CD14-positive monocyte (primary cell): ENCODE data around the gene KLHL14. TPM values are rescaled to one million over a fixed set of nuclear protein-coding genes. Genes with fewer than 3 reads are reported as not detected.

Source experiments
- DNase-seq, 3 donors: peaks; one replicate each; pipeline ENCODE4 v3.0.0-alpha.2; 2011 to 2022
- H2AFZ ChIP-seq: 2 replicates; pipeline ENCODE4 v1.6.0; 2012; ENCODE audit warnings: mild to moderate bottlenecking, low read depth, low read length, inconsistent platforms; ENCODE audit not compliant: insufficient read depth, poor library complexity, severe bottlenecking
- H3K27ac ChIP-seq, 2 donors: 1 replicate in 1 of 2; 2 replicates in 1 of 2; pipeline ENCODE4 v1.5.1; 2012 to 2013; ENCODE audit warnings: low read length in 2 of 2, control low read depth in 1 of 2, inconsistent platforms in 1 of 2, low read depth in 1 of 2, mild to moderate bottlenecking in 1 of 2
- H3K27me3 ChIP-seq, 2 donors: one replicate each; pipeline versions ENCODE4 v1.6.0 to v1.6.1; 2011 to 2013; ENCODE audit warnings: low read length in 2 of 2; ENCODE audit not compliant: control insufficient read depth in 2 of 2, insufficient read depth in 2 of 2
- H3K36me3 ChIP-seq, 2 donors: replicated peaks in 1 of 2; 1 replicate in 1 of 2; 2 replicates in 1 of 2; pipeline versions ENCODE4 v1.5.1 to v1.6.1; 2012 to 2013; ENCODE audit warnings: low read length in 2 of 2, control low read depth in 1 of 2, inconsistent platforms in 1 of 2, mild to moderate bottlenecking in 1 of 2; ENCODE audit not compliant: insufficient read depth in 2 of 2, control insufficient read depth in 1 of 2
- H3K4me1 ChIP-seq, 2 donors: 1 replicate in 1 of 2; 2 replicates in 1 of 2; pipeline versions ENCODE4 v1.5.1 to v1.6.1; 2012 to 2013; ENCODE audit warnings: low read length in 2 of 2, control low read depth in 1 of 2, inconsistent platforms in 1 of 2, mild to moderate bottlenecking in 1 of 2, moderate library complexity in 1 of 2; ENCODE audit not compliant: insufficient read depth in 2 of 2, control insufficient read depth in 1 of 2
- H3K4me2 ChIP-seq: replicated peaks from 2 replicates; pipeline ENCODE3; 2012; ENCODE audit warnings: low read length, moderate library complexity, mild to moderate bottlenecking; ENCODE audit not compliant: poor library complexity, severe bottlenecking; ENCODE audit errors: extremely low read depth
- H3K4me3 ChIP-seq, 3 experiments: fragments of 200-600 bp in 1 of 3; sonication (generic) in 1 of 3; replicated peaks in 1 of 3; 1 replicate in 2 of 3; 2 replicates in 1 of 3; pipeline ENCODE4 v1.5.1; 2011 to 2013; ENCODE audit warnings: low read length in 3 of 3, mild to moderate bottlenecking in 3 of 3, control low read depth in 2 of 3, low read depth in 2 of 3, inconsistent platforms in 1 of 3, moderate library complexity in 1 of 3
- H3K79me2 ChIP-seq: 2 replicates; pipeline ENCODE4 v1.6.0; 2012; ENCODE audit warnings: mild to moderate bottlenecking, control low read depth, inconsistent platforms, low read length, moderate library complexity; ENCODE audit not compliant: insufficient read depth
- H3K9ac ChIP-seq: 2 replicates; pipeline ENCODE4 v1.6.0; 2017; ENCODE audit warnings: low read length, mild to moderate bottlenecking; ENCODE audit not compliant: insufficient read depth, poor library complexity, severe bottlenecking
- H3K9me3 ChIP-seq, 2 donors: replicated peaks in 1 of 2; 1 replicate in 1 of 2; 2 replicates in 1 of 2; pipeline versions ENCODE4 v1.5.1 to v1.6.1; 2012 to 2013; ENCODE audit warnings: low read length in 2 of 2, control low read depth in 1 of 2; ENCODE audit not compliant: control insufficient read depth in 1 of 2, insufficient read depth in 1 of 2
- H4K20me1 ChIP-seq: 2 replicates; pipeline ENCODE4 v1.6.0; 2012; ENCODE audit warnings: mild to moderate bottlenecking, low read length, control low read depth, moderate library complexity; ENCODE audit not compliant: insufficient read depth
- H3K27ac Mint-ChIP-seq, 7 donors: one replicate each; pipeline ENCODE4 v1.8.0; 2020; ENCODE audit warnings: mild to moderate bottlenecking in 7 of 7, mixed read lengths in 7 of 7, moderate library complexity in 6 of 7, inconsistent platforms in 2 of 7
- H3K27me3 Mint-ChIP-seq, 3 donors: one replicate each; pipeline ENCODE4 v1.8.0; 2021 to 2022; ENCODE audit warnings: low read depth in 3 of 3, mild to moderate bottlenecking in 3 of 3, mixed read lengths in 3 of 3, moderate library complexity in 3 of 3, inconsistent platforms in 1 of 3
- H3K36me3 Mint-ChIP-seq, 2 donors: one replicate each; pipeline ENCODE4 v1.8.0; 2020; ENCODE audit warnings: mixed read lengths in 2 of 2, inconsistent platforms in 1 of 2, mild to moderate bottlenecking in 1 of 2
- H3K4me1 Mint-ChIP-seq: one replicate; pipeline ENCODE4 v1.8.0; 2020; ENCODE audit warnings: mild to moderate bottlenecking, mixed read lengths
- H3K4me3 Mint-ChIP-seq, 2 donors: one replicate each; pipeline ENCODE4 v1.8.0; 2020; ENCODE audit warnings: mild to moderate bottlenecking in 2 of 2, mixed read lengths in 2 of 2, moderate library complexity in 1 of 2
- H3K9me3 Mint-ChIP-seq, 7 donors: one replicate each; pipeline ENCODE4 v1.8.0; 2020 to 2022; ENCODE audit warnings: mixed read lengths in 7 of 7, mild to moderate bottlenecking in 6 of 7, moderate library complexity in 6 of 7, inconsistent platforms in 2 of 7
- WGBS: methylation state at CpG from one replicate; pipeline ENCODE4 v1.1.5; 2013; ENCODE audit warnings: missing lambda C conversion rate; ENCODE audit not compliant: insufficient coverage; 5-methylcytosine and 5-hydroxymethylcytosine counted together
- intact Hi-C, 2 donors: fragments of 100-400 bp; cut with micrococcal nuclease; formaldehyde crosslinking; loops; one replicate each; pipeline versions ENCODE4 v1.15.0 to v1.15.1; 2023
- polyA plus RNA-seq, 3 donors: library from polyadenylated mRNA; depleted of rRNA in 1 of 3; unstranded in 2 of 3; stranded (reverse) in 1 of 3; fragments of 300-500 nt in 2 of 3; fragments of >200 nt in 1 of 3; fragmentation: Illumina TruSeq in 2 of 3; gene quantifications; 1 replicate in 2 of 3; 2 replicates in 1 of 3; pipeline ENCODE4 v1.2.3, GENCODE V29; 2012 to 2021
- TF ChIP-seq, protein P1 (sequence below): fragments of 200-600 bp; IDR thresholded peaks from one replicate; pipeline ENCODE4 v1.8.0; 2022; ENCODE audit warnings: antibody characterized with exemption, mild to moderate bottlenecking

The KLHL14 gene
- polyA plus RNA-seq, 3 donors: 0.08 TPM; not detected in 2

DNA sequence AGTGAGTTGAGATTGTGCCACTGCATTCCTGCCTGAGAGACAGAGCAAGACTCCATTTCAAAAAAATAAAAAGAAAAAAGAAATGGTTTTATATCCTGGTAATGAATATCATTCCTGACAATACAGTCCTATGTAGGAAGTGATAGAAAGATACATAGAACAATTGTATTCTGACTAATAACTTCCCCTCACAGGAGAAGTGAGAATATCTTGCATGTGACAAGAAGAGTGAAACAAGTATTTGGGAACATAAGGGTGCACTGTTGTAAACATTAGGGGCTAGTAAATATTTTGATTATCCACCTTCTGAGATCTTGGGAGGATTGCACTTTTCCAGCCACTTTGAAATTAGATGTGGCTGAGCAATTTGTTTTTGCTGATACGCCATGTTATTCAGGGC, 40.7 kb downstream of the KLHL14 start:
- no peak for DNase-seq
- Histone ChIP-seq H3K36me3 (no peaks in the 10 kb centered on the region), H3K79me2 (no peaks in the 10 kb centered on the region), H3K27ac (no peak overlapping the region), H3K9me3 (no peaks in the 10 kb centered on the region), H3K4me3 (no peak overlapping the region), H3K27me3 (no peaks in the 10 kb centered on the region), H3K4me2 (no peak overlapping the region), H3K4me1 (no peaks in the 10 kb centered on the region), H3K9ac (no peak overlapping the region), H2AFZ (no peak overlapping the region), H4K20me1 (no peaks in the 10 kb centered on the region)
- 100% methylated on average over 1 of the region's 1 CpG for WGBS
- TF ChIP-seq, protein P1, sequence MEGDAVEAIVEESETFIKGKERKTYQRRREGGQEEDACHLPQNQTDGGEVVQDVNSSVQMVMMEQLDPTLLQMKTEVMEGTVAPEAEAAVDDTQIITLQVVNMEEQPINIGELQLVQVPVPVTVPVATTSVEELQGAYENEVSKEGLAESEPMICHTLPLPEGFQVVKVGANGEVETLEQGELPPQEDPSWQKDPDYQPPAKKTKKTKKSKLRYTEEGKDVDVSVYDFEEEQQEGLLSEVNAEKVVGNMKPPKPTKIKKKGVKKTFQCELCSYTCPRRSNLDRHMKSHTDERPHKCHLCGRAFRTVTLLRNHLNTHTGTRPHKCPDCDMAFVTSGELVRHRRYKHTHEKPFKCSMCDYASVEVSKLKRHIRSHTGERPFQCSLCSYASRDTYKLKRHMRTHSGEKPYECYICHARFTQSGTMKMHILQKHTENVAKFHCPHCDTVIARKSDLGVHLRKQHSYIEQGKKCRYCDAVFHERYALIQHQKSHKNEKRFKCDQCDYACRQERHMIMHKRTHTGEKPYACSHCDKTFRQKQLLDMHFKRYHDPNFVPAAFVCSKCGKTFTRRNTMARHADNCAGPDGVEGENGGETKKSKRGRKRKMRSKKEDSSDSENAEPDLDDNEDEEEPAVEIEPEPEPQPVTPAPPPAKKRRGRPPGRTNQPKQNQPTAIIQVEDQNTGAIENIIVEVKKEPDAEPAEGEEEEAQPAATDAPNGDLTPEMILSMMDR: no peak
- H3K27ac Mint-ChIP-seq: no peak overlapping the region
- H3K4me3 Mint-ChIP-seq: no peak overlapping the region
- no peaks in the 10 kb centered on the region for H3K36me3 Mint-ChIP-seq
- intact Hi-C loops: no loop called here
- H3K27me3 Mint-ChIP-seq: peaks cover 0 to 3% (median 1%) of the 10 kb centered on the region in 3 donors
- peaks cover 0 to 3% (median 0%) of the 10 kb centered on the region in 7 donors for H3K9me3 Mint-ChIP-seq
- H3K4me1 Mint-ChIP-seq: peaks cover 2% of the 10 kb centered on the region

DNA sequence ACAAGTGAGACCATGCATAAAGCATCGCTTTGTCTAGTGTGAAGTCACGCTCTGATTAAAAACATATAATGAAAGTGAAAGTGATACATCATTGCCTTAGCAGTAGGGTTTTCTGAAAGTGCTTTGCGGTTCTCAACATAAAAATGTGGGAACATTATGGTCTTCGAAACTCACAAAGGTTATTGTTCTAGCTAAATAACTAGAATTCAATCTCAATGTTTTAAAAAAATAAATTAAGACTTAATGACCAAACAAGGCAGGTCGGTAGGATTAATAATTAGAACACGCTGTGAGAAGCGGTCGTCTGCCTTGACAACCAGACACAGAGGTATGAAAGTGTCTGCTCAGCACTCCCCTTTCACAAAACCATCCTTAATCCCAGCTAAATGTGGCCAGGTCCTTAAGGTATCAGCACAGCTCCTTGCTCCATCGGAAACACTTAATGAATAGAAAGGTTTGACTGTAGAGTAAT, 42.2 kb downstream of the KLHL14 start:
- H3K27ac Mint-ChIP-seq: no peak overlapping the region
- TF ChIP-seq, protein P1: no peak
- Histone ChIP-seq H3K4me1 (no peaks in the 10 kb centered on the region), H2AFZ (no peak overlapping the region), H3K27ac (no peak overlapping the region), H3K36me3 (no peaks in the 10 kb centered on the region), H3K79me2 (no peaks in the 10 kb centered on the region), H4K20me1 (no peaks in the 10 kb centered on the region), H3K9ac (no peak overlapping the region), H3K27me3 (no peaks in the 10 kb centered on the region), H3K4me2 (no peak overlapping the region), H3K9me3 (no peaks in the 10 kb centered on the region), H3K4me3 (peak overlapping the region in 1 of 3 experiments; percentile 2)
- peaks cover 0 to 3% (median 0%) of the 10 kb centered on the region in 7 donors for H3K9me3 Mint-ChIP-seq
- intact Hi-C loops: no loop called here
- H3K4me3 Mint-ChIP-seq: peak overlapping the region; percentile 14 to 36
- H3K4me1 Mint-ChIP-seq: peaks cover 2% of the 10 kb centered on the region
- H3K27me3 Mint-ChIP-seq: peaks cover 0 to 3% (median 3%) of the 10 kb centered on the region in 3 donors
- WGBS: 96% methylated on average over 4 of the region's 9 CpGs
- no peak for DNase-seq
- H3K36me3 Mint-ChIP-seq: no peaks in the 10 kb centered on the region
